HG03108 (cell line): ENCODE measurements around the gene REC8.
A peak's percentile ranks its signal among the peaks of the same experiment; 100 is the strongest.

Experiments
- ATAC-seq: cut with Tn5 transposase; IDR thresholded peaks from one replicate; pipeline ENCODE4 v1.9.1; 2021; ENCODE audit warnings: moderate library complexity; ENCODE audit not compliant: unreplicated experiment

Gene REC8

GRCh38 chr14:24171422-24172260, at the start of gene REC8:
REC8 (plus strand) TSS chr14:24172080; CDS start chr14:24172553, 473 bp downstream.
- ATAC-seq: peak; percentile 85

GRCh38 chr14:24122416-24122815, 49.5 kb upstream of the REC8 start:
- ATAC-seq: no peak

GRCh38 chr14:24122898-24123297, 49.0 kb upstream of the REC8 start:
- no peak for ATAC-seq

GRCh38 chr14:24123424-24124417, 48.2 kb upstream of the REC8 start:
- peak; percentile 61 for ATAC-seq

- ATAC-seq: no peak
Observed at GRCh38 chr14:24126939-24127338, 44.9 kb upstream of the REC8 start.

GRCh38 chr14:24127673-24128072, 44.2 kb upstream of the REC8 start:
- no peak for ATAC-seq

GRCh38 chr14:24129410-24129998, 42.4 kb upstream of the REC8 start:
- no peak for ATAC-seq

GRCh38 chr14:24130380-24130716, 41.5 kb upstream of the REC8 start, which contains the start of gene FITM1:
FITM1 (plus strand) TSS chr14:24130659; CDS start chr14:24131564, 905 bp downstream.
- ATAC-seq: no peak

- ATAC-seq: no peak
Observed at GRCh38 chr14:24130717-24131548, 40.9 kb upstream of the REC8 start.

- no peak for ATAC-seq
Observed at GRCh38 chr14:24131549-24131966, 40.3 kb upstream of the REC8 start.

- no peak for ATAC-seq
Observed at GRCh38 chr14:24132061-24132685, 39.7 kb upstream of the REC8 start.

GRCh38 chr14:24132976-24133375, 38.9 kb upstream of the REC8 start:
- ATAC-seq: no peak

GRCh38 chr14:24133735-24134134, 38.1 kb upstream of the REC8 start:
- no peak for ATAC-seq

- no peak for ATAC-seq
Observed at GRCh38 chr14:24135584-24135833, 36.4 kb upstream of the REC8 start.

GRCh38 chr14:24135834-24136683, 35.8 kb upstream of the REC8 start, which contains the start of gene PSME1:
PSME1 (plus strand) TSS chr14:24136194; CDS start chr14:24136263, 69 bp downstream.
- ATAC-seq: peak; percentile 79

GRCh38 chr14:24136684-24137528, 35.0 kb upstream of the REC8 start:
- no peak for ATAC-seq

GRCh38 chr14:24137529-24138395, 34.1 kb upstream of the REC8 start:
- ATAC-seq: no peak
